Esophagus (tissue), 2 donors: ENCODE data around the gene AHRR. TPM values are rescaled to one million over a fixed set of nuclear protein-coding genes. Genes with fewer than 3 reads are reported as not detected.
"Not testable (repeated sequence)": the region's sequence is repeated elsewhere in the genome, so short reads cannot be mapped to it uniquely, and the experiment has no call there.

Source experiments
- H3K27ac ChIP-seq, 2 donors: one replicate each; pipeline ENCODE4 v1.5.1; 2013; ENCODE audit warnings: low read depth in 2 of 2, mild to moderate bottlenecking in 2 of 2, inconsistent platforms in 1 of 2, low read length in 1 of 2, moderate library complexity in 1 of 2
- H3K27me3 ChIP-seq, 2 donors: one replicate each; pipeline ENCODE4 v1.6.1; 2013; ENCODE audit warnings: low read length in 2 of 2, control low read depth in 1 of 2, mild to moderate bottlenecking in 1 of 2; ENCODE audit not compliant: insufficient read depth in 2 of 2, control insufficient read depth in 1 of 2
- H3K36me3 ChIP-seq, 2 donors: one replicate each; pipeline ENCODE4 v1.6.1; 2013; ENCODE audit warnings: low read length in 1 of 2; ENCODE audit not compliant: control insufficient read depth in 2 of 2, insufficient read depth in 2 of 2
- H3K4me1 ChIP-seq, 2 donors: one replicate each; pipeline ENCODE4 v1.6.1; 2013; ENCODE audit warnings: low read length in 1 of 2; ENCODE audit not compliant: control insufficient read depth in 2 of 2, insufficient read depth in 2 of 2
- H3K4me3 ChIP-seq, 2 donors: one replicate each; pipeline ENCODE4 v1.5.1; 2013; ENCODE audit warnings: low read length in 2 of 2, mild to moderate bottlenecking in 2 of 2, low read depth in 1 of 2, moderate library complexity in 1 of 2
- H3K9me3 ChIP-seq, 2 donors: one replicate each; pipeline ENCODE4 v1.6.1; 2013; ENCODE audit warnings: mild to moderate bottlenecking in 2 of 2, low read depth in 1 of 2, low read length in 1 of 2, moderate library complexity in 1 of 2; ENCODE audit not compliant: control insufficient read depth in 2 of 2, insufficient read depth in 1 of 2
- WGBS, 2 donors: extraction: QIAGEN DNeasy Blood & Tissue Kit; methylation state at CpG; one replicate each; pipeline ENCODE4 v1.1.7; 2013; 5-methylcytosine and 5-hydroxymethylcytosine counted together
- polyA plus RNA-seq, 2 donors: library from polyadenylated mRNA; stranded (reverse); fragments of 200-250 nt; gene quantifications; one replicate each; pipeline ENCODE4 v1.2.3, GENCODE V29; 2013
- donor health status: healthy with polysubstance abuse.
- donor health status: Bipolar disorder and iron deficiency.

AHRR gene
- polyA plus RNA-seq, 2 donors: 1.2 to 1.7 TPM

DNA sequence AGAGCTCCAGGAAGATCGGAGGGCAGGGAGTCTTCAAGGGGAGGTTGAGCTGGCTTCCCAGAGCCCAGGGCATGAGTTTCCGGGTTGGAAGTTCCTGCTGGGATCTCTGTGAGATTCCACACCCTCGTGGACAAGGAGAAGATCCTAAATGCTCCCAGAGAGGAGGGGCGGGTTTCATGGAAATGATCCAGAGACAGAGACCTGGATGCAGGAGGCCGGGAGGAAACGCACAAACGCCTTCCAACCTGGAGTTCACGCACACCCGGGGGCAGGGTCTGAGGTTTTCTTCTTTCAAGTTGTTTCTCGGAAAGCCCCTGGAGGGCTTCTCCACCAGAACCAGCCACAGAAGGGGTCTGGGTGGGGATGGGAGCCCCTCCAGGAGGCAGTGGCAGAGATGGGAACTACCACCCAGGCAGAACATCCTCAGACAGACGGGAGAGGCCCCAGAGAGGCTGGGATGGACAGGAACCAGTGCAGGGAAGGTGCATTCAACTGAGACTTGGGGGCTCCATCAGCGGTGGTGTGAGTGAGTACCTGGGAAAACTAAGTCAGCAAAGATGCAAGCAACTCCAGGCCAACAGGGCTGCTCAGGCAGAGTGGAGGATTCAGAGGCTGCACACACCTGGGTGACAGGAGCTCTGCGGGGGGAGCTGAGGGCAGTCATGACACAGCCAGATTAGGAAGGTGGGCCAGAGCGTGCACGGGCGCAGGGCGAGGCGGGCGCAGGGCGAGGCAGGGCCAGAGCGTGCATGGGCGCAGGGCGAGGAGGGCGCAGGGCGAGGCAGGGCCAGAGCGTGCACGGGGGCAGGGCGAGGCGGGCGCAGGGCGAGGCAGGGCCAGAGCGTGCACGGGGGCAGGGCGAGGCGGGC, 69.3 kb downstream of the AHRR start:
- 57 to 63% methylated on average over 33 to 35 of the region's 35 CpGs for WGBS, 2 donors
- Histone ChIP-seq H3K4me1 (peaks cover under 1 to 4% of the 10 kb centered on the region in 2 donors), H3K4me3 (no peak overlapping the region), H3K36me3 (no peaks in the 10 kb centered on the region), H3K27ac (no peak overlapping the region), H3K9me3 (no peaks in the 10 kb centered on the region), H3K27me3 (no peaks in the 10 kb centered on the region)

DNA sequence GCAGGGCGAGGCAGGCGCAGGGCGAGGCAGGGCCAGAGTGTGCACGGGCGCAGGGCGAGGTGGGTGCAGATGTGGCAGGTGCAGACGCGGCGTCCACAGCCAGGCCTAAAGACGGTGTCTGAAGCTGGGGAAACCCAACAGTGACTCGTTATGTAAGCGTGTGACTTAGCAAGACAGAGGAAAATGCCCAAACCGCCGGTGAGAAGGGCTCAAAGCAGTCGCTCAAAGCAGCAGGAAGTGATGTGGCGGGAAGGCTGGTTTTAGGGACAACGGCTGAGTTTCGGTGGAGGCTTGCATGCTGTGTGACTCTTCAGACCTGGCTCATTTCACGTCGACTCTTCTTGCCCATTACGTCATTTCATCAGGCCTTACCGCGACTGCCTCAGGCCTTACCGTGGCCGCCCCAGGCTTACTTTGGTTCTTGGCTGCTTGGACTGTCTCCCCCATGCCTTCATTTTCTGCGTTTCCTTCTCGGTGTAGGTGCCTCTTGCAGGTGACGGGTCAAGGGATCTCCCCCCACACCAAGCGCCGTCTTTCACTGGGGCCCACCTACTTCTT, 71.0 kb downstream of the AHRR start:
- Histone ChIP-seq H3K4me3 (no peak overlapping the region), H3K27me3 (no peaks in the 10 kb centered on the region), H3K9me3 (no peaks in the 10 kb centered on the region), H3K4me1 (peaks cover 2 to 4% of the 10 kb centered on the region in 2 donors), H3K27ac (peak overlapping the region in 1 of 2 donors; percentile 49), H3K36me3 (no peaks in the 10 kb centered on the region)
- WGBS, 2 donors: 54% methylated on average over 29 to 30 of the region's 30 CpGs

DNA sequence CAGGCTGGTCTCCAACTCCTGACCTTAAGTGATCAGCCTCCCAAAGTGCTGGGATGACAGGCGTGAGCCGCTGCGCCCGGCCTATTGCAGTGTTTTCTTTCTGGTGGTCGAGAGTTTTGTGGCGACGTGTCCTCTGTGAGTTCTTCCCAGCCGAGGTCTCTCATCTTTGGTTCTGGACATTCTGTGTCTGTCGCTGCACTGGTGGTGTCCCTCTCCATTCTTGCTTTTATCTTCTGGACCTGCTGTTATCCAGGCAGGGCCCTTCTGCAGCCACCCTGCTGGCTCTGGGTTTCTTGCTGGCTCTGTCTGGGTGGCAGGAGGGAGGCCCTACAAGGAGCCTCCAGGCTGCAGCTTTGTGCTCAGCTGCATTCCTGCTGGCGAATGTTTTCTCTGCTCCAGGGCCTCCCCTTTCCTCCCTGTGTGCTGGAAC, 72.3 kb downstream of the AHRR start:
- WGBS, 2 donors: 83 to 88% methylated on average over 10 of the region's 10 CpGs
- Histone ChIP-seq H3K4me3 (no peak overlapping the region), H3K4me1 (peaks cover under 1 to 2% of the 10 kb centered on the region in 2 donors), H3K9me3 (no peaks in the 10 kb centered on the region), H3K27ac (peak overlapping the region in 1 of 2 donors; percentile 35), H3K27me3 (no peaks in the 10 kb centered on the region), H3K36me3 (no peaks in the 10 kb centered on the region)

DNA sequence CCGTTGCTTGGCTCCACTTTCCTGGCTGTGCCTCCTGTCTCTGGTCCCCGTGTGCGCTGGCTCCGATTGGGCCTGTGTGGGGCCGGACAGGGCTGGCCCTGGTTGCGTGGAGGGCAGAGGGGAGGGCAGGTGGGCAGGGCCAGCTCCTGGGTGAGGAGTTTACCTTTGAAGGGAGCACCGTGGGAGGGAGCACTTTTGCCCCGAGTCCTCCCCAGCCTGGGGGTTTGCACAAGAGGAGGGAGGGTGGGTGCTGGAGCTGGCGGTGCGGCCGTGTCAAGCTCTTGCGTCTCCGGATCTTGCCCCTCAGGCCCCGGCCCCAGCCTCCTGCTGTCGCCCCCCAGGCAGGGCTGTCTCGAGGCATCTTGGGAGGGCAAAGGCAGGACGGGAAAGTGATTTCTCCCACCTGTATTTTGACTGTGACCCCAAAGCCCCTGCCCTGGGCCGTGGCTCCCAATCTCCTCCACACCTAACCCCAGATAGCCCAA, 73.2 kb downstream of the AHRR start:
- Histone ChIP-seq H3K27me3 (no peaks in the 10 kb centered on the region), H3K9me3 (no peaks in the 10 kb centered on the region), H3K4me1 (peaks cover 3 to 4% of the 10 kb centered on the region in 2 donors), H3K4me3 (no peak overlapping the region), H3K36me3 (no peaks in the 10 kb centered on the region), H3K27ac (peak overlapping the region; percentile 35 to 56)
- WGBS, 2 donors: 75 to 76% methylated on average over 14 to 18 of the region's 18 CpGs

DNA sequence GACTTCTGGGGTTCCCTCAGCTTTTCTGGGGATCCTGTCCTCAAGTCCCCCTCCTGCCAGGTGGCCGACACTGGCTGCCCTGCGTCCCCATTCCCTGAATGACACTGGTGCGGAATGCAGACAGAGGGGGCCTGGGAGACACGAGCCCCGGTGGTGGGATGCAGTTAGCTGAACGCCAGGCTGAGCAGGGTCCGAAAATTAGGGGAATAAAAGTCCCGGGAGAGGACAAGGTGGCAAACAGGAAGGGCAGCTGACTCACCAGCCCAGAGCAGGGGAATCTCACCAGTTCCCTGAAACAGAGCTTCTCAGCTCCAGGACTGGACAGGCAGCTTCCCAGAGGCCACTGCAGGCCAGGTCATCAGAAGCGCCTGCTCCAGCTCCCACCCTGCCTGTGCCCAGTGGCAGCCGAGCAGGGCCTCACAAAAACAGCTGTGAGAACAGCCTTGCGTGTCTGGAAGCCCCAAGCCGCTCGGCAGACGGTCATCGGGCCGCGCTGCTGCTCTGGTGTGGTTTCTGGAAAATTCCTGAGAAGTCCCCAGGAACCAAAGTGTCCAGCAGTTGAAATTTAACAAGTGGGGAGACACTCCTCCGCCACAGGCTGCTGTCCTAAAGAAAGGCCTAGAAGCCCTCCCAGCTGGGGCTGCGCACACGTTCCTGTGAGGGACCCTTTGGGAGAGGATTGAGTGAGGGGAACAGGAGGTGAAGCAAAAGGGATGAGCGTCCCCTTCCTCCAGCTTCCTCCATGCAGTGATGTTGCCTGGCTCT, 73.8 kb downstream of the AHRR start:
- no peak overlapping the region for H3K4me3 ChIP-seq
- no peaks in the 10 kb centered on the region for H3K36me3 ChIP-seq
- H3K4me1 ChIP-seq: peaks cover 4% of the 10 kb centered on the region in 2 donors
- WGBS, 2 donors: 78 to 79% methylated on average over 21 of the region's 21 CpGs
- H3K27ac ChIP-seq: peak overlapping the region; percentile 35 to 56
- no peaks in the 10 kb centered on the region for H3K9me3 ChIP-seq
- no peaks in the 10 kb centered on the region for H3K27me3 ChIP-seq

DNA sequence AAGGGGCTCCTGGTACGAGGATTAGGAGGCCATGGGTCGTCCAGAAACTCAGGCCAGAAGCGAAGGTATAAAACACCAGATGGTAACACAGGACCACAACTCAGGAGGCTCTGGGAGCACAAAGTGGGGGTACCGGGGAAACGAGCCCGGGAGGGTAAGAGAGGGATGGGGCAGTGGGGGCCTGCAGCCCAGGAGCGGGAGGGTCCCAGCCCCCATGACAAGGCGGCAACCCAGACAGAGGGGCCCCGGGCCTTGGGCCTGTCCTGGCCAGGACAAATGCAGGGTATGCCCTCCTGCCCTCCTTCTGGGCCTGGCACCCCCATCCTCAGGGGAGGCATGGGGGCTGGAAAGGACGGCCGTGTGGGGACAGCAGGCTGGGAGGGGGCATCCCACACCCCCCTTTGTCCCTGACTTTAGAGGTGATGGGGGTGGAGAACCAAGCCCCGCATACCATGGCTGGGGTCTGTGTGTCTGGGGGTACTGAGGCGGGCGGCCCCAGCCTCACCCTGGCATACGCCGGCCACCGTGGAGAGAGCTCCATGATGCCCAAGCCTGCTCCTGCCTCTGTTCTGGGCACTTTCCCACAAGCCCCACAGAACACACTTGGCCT, 74.5 kb downstream of the AHRR start:
- no peaks in the 10 kb centered on the region for H3K9me3 ChIP-seq
- WGBS, 2 donors: 92 to 93% methylated on average over 17 of the region's 17 CpGs
- no peak overlapping the region for H3K4me3 ChIP-seq
- no peaks in the 10 kb centered on the region for H3K36me3 ChIP-seq
- peak overlapping the region in 1 of 2 donors; percentile 41 for H3K27ac ChIP-seq
- H3K27me3 ChIP-seq: no peaks in the 10 kb centered on the region
- H3K4me1 ChIP-seq: peaks cover 4 to 7% of the 10 kb centered on the region in 2 donors

- Histone ChIP-seq H3K27ac (no peak overlapping the region), H3K27me3 (no peaks in the 10 kb centered on the region), H3K4me3 (no peak overlapping the region), H3K9me3 (no peaks in the 10 kb centered on the region), H3K4me1 (peaks cover 4 to 7% of the 10 kb centered on the region in 2 donors), H3K36me3 (no peaks in the 10 kb centered on the region)
- 90 to 93% methylated on average over 10 to 13 of the region's 13 CpGs for WGBS, 2 donors
Observed at GRCh38 chr5:396531-396961, 75.0 kb downstream of the AHRR start.

GRCh38 chr5:398141-398474, 76.6 kb downstream of the AHRR start:
- 93 to 97% methylated on average over 15 of the region's 15 CpGs for WGBS, 2 donors
- not testable (repeated sequence) for H3K27me3 ChIP-seq, H3K27ac ChIP-seq, H3K36me3 ChIP-seq, H3K4me1 ChIP-seq, H3K9me3 ChIP-seq, H3K4me3 ChIP-seq
